Activated CD8-positive, alpha-beta memory T cell treated with anti-CD3 and anti-CD28 coated beads for 36 hours (primary cell): Measurements from ENCODE around the gene WNT9B. TPM values are rescaled to one million over a fixed set of nuclear protein-coding genes. Genes with fewer than 3 reads are reported as not detected.

Source experiments
- CTCF ChIA-PET: fragments of 350-600 bp; sonication (Branson Sonifier 250); formaldehyde crosslinking; loops from one replicate; lab custom pipeline; 2021; ENCODE audit warnings: antibody characterized with exemption; lab: Charles Lee
- POLR2A ChIA-PET: fragments of 350-600 bp; sonication (Branson Sonifier 250); formaldehyde crosslinking; loops from one replicate; lab custom pipeline; 2021; ENCODE audit warnings: antibody characterized with exemption; lab: Charles Lee
- total RNA-seq, 2 experiments: library from RNA; stranded (reverse); gene quantifications; one replicate each; pipeline ENCODE4 v1.2.3, GENCODE V29; 2021

The WNT9B gene
- not detected for total RNA-seq

- CTCF ChIA-PET: no interaction called here
- POLR2A ChIA-PET: no interaction called here
These were observed at the start of gene WNT9B for GRCh38 chr17:46851029-46851741. Gene WNT9B, plus strand, starts transcription at chr17:46851583. Its CDS starts 56 bp downstream, at chr17:46851639.

GRCh38 chr17:46802800-46803199 is 48.6 kb upstream of the WNT9B start:
- ChIA-PET CTCF (no interaction called here), POLR2A (no interaction called here)

- ChIA-PET CTCF (no interaction called here), POLR2A (no interaction called here)
These were observed 47.8 kb upstream of the WNT9B start for GRCh38 chr17:46803544-46803943.

- ChIA-PET POLR2A (no interaction called here), CTCF (no interaction called here)
These were observed 45.6 kb upstream of the WNT9B start for GRCh38 chr17:46805771-46806170.

- POLR2A ChIA-PET: no interaction called here
- CTCF ChIA-PET: no interaction called here
These were observed 42.2 kb upstream of the WNT9B start for GRCh38 chr17:46809110-46809571.

GRCh38 chr17:46810837-46811236 is 40.5 kb upstream of the WNT9B start:
- POLR2A ChIA-PET: no interaction called here
- CTCF ChIA-PET: no interaction called here

- CTCF ChIA-PET: no interaction called here
- POLR2A ChIA-PET: no interaction called here
These were observed 39.3 kb upstream of the WNT9B start for GRCh38 chr17:46811978-46812583.

GRCh38 chr17:46812624-46813318 is 38.6 kb upstream of the WNT9B start:
- ChIA-PET CTCF (interaction anchor here (0.6 to 1.0 kb wide), 2 partner anchors 39 to 1114 kb away, joined by 3 to 5 read pairs; no protein-coding TSS in a partner anchor), POLR2A (no interaction called here)

GRCh38 chr17:46813920-46814319 is 37.5 kb upstream of the WNT9B start:
- CTCF ChIA-PET: no interaction called here

GRCh38 chr17:46814446-46814845 is 36.9 kb upstream of the WNT9B start:
- ChIA-PET CTCF (no interaction called here), POLR2A (no interaction called here)

More at GRCh38 chr17:46813920-46814319, 37.5 kb upstream of the WNT9B start:
- POLR2A ChIA-PET: no interaction called here

GRCh38 chr17:46815474-46816353 is 35.7 kb upstream of the WNT9B start:
- ChIA-PET POLR2A (no interaction called here), CTCF (interaction anchor here (0.6 kb wide), 1 partner anchor 157 kb away, joined by 4 read pairs; no protein-coding TSS in a partner anchor)

- ChIA-PET CTCF (no interaction called here), POLR2A (no interaction called here)
These were observed 34.1 kb upstream of the WNT9B start for GRCh38 chr17:46817151-46817900.

GRCh38 chr17:46817901-46818209 is 33.5 kb upstream of the WNT9B start:
- ChIA-PET POLR2A (no interaction called here), CTCF (no interaction called here)

GRCh38 chr17:46818316-46818928 is 33.0 kb upstream of the WNT9B start, which contains the start of gene WNT3:
Gene WNT3, minus strand, starts transcription at chr17:46818692. Its CDS starts 95 bp downstream, at chr17:46818597.
- POLR2A ChIA-PET: no interaction called here
- CTCF ChIA-PET: no interaction called here

- POLR2A ChIA-PET: no interaction called here
- CTCF ChIA-PET: no interaction called here
These were observed 32.2 kb upstream of the WNT9B start for GRCh38 chr17:46818929-46819859.

GRCh38 chr17:46819906-46820351 is 31.5 kb upstream of the WNT9B start:
- CTCF ChIA-PET: no interaction called here
- POLR2A ChIA-PET: no interaction called here
